PC-9 (cell line): ENCODE data around the gene OXSR1. TPM values are rescaled to one million over a fixed set of nuclear protein-coding genes. Genes with fewer than 3 reads are reported as not detected.

Source experiments
- BruUV-seq: library from RNA; stranded (reverse); fragments of 400-500 nt; replicated peaks from 2 replicates; lab custom pipeline; 2021; lab: Mats Ljungman, UMichigan
- CTCF ChIA-PET: fragments of 300-600 bp; sonication (Branson Sonifier 250); formaldehyde crosslinking; loops from one replicate; lab custom pipeline; 2022; ENCODE audit warnings: antibody characterized with exemption; lab: Charles Lee
- POLR2A ChIA-PET: fragments of 300-600 bp; sonication (Branson Sonifier 250); formaldehyde crosslinking; loops from one replicate; lab custom pipeline; 2022; ENCODE audit warnings: antibody characterized with exemption; ENCODE audit not compliant: unreplicated experiment; lab: Charles Lee
- DNase-seq, 2 experiments: peaks; one replicate each; pipeline versions ENCODE4 v3.0.0 to v3.0.0-alpha.2; 2015 to 2022; ENCODE audit warnings: mixed read lengths in 1 of 2
- H2AFZ ChIP-seq: fragments of 200-600 bp; sonication (generic); 2 replicates; pipeline ENCODE4 v1.8.1; 2017; ENCODE audit warnings: antibody characterized with exemption
- H3F3A ChIP-seq: fragments of 200-600 bp; sonication (generic); 2 replicates; pipeline ENCODE4 v1.8.1; 2017; ENCODE audit warnings: antibody characterized with exemption, mild to moderate bottlenecking, low read depth; ENCODE audit not compliant: insufficient read depth
- H3K27ac ChIP-seq: fragments of 200-600 bp; sonication (generic); 2 replicates; pipeline ENCODE4 v1.6.1; 2016; ENCODE audit warnings: mixed run types
- H3K27me3 ChIP-seq: fragments of 200-600 bp; sonication (generic); 2 replicates; pipeline ENCODE4 v1.6.1; 2016; ENCODE audit warnings: low read depth, mixed run types; ENCODE audit not compliant: insufficient read depth
- H3K36me3 ChIP-seq: fragments of 200-600 bp; sonication (generic); 2 replicates; pipeline ENCODE4 v1.6.1; 2016; ENCODE audit warnings: low read depth, mixed run types
- H3K4me1 ChIP-seq: fragments of 200-600 bp; sonication (generic); replicated peaks from 2 replicates; pipeline ENCODE4 v1.6.1; 2016; ENCODE audit warnings: mixed run types; ENCODE audit not compliant: insufficient read depth
- H3K4me2 ChIP-seq: fragments of 200-600 bp; sonication (generic); 2 replicates; pipeline ENCODE4 v1.6.1; 2017; ENCODE audit warnings: mixed run types
- H3K4me3 ChIP-seq: fragments of 200-600 bp; sonication (generic); 2 replicates; pipeline ENCODE4 v1.6.1; 2016; ENCODE audit warnings: mixed run types
- H3K79me2 ChIP-seq: fragments of 200-600 bp; sonication (generic); 2 replicates; pipeline ENCODE4 v1.6.1; 2017; ENCODE audit warnings: low read depth, mixed run types
- H3K9me2 ChIP-seq: fragments of 200-600 bp; sonication (generic); 2 replicates; pipeline ENCODE4 v1.8.1; 2017; ENCODE audit warnings: mild to moderate bottlenecking; ENCODE audit not compliant: insufficient read depth
- H3K9me3 ChIP-seq: fragments of 200-600 bp; sonication (generic); 2 replicates; pipeline ENCODE4 v1.8.1; 2016; ENCODE audit warnings: low read depth; ENCODE audit not compliant: insufficient read depth
- H4K20me1 ChIP-seq: fragments of 200-600 bp; sonication (generic); 2 replicates; pipeline ENCODE4 v1.8.1; 2017; ENCODE audit not compliant: insufficient read depth
- EZH2 ChIP-seq: fragments of 200-600 bp; sonication (generic); IDR thresholded peaks from 2 replicates; pipeline ENCODE4 v1.8.0; 2017; ENCODE audit warnings: antibody characterized with exemption, low read depth
- intact Hi-C: fragments of 100-400 bp; cut with micrococcal nuclease; formaldehyde crosslinking; loops from one replicate; pipeline ENCODE4 v1.10.0; 2022; ENCODE audit not compliant: unreplicated experiment
- total RNA-seq: library from RNA; stranded (reverse); gene quantifications from 2 replicates; pipeline ENCODE4 v1.2.3, GENCODE V29; 2021
- TF ChIP-seq, protein P1 (sequence below): fragments of 200-600 bp; sonication (generic); conservative IDR thresholded peaks from 2 replicates; pipeline ENCODE4 v1.6.1; 2017; ENCODE audit warnings: mixed run types, antibody characterized with exemption, mild to moderate bottlenecking, moderate library complexity

OXSR1 gene
- total RNA-seq, 1 experiment from 2014 or later = 54.3 TPM

DNA sequence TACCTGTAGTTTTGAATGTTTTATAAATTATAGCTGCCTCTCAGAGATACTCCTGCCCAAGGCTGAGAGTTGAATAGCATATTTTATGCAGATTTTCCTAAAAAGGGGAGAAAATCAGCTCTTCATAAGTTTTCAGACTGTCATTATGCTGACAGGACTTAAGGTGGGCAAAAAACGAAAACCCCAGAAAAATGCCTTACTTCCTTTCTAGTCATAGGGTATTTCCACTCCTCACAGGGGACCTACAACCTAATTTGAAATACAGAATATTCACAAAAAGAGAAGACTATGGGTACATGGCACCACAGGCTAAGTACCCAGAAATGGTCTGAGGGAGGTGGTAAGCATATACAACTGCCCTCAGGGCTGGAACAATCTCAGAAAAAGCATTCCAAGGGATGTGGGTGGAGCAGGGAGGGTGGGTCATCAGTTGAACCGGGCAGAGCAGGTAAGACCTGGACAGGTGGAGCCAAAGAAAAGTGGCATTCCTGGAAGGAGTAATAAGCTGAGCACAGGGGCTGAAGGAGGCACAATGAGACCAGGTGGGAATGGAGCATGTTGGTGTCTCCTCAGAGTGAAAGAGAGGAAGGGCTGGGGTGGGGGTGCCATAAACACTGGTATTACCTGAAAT, 10.6 kb upstream of the OXSR1 start:
- Histone ChIP-seq H3K9me3 (no peaks in the 10 kb centered on the region), H3K79me2 (no peaks in the 10 kb centered on the region), H3K36me3 (no peaks in the 10 kb centered on the region), H3K4me1 (peaks cover 73% of the 10 kb centered on the region), H3K4me3 (peak overlapping the region; percentile 3; the same call in 1 of the 2 replicates), H2AFZ (no peak overlapping the region), H3K9me2 (no peaks in the 10 kb centered on the region), H3F3A (peaks cover 48% of the 10 kb centered on the region), H3K4me2 (peak overlapping the region; percentile 71), H4K20me1 (no peaks in the 10 kb centered on the region), H3K27me3 (no peaks in the 10 kb centered on the region), H3K27ac (peak overlapping the region; percentile 92)
- POLR2A ChIA-PET = interaction anchor here (0.6 to 0.7 kb wide), 6 partner anchors 9 to 997 kb away, joined by 5 to 8 read pairs (median 6); partner anchors contain the start of genes ACAA1 and OXSR1
- intact Hi-C loops = loop anchor here (1.0 to 5.0 kb wide), 3 partner anchors 10 to 207 kb away; partner anchors contain the start of gene ACAA1
- DNase-seq = peak; percentile 78 to 86
- CTCF ChIA-PET = interaction anchor here (1.1 kb wide), 1 partner anchor 18 kb away, joined by 3 read pairs; the partner anchor contains the start of gene ACAA1
- TSS peak; percentile 67 for BruUV-seq
- TF ChIP-seq, protein P1, sequence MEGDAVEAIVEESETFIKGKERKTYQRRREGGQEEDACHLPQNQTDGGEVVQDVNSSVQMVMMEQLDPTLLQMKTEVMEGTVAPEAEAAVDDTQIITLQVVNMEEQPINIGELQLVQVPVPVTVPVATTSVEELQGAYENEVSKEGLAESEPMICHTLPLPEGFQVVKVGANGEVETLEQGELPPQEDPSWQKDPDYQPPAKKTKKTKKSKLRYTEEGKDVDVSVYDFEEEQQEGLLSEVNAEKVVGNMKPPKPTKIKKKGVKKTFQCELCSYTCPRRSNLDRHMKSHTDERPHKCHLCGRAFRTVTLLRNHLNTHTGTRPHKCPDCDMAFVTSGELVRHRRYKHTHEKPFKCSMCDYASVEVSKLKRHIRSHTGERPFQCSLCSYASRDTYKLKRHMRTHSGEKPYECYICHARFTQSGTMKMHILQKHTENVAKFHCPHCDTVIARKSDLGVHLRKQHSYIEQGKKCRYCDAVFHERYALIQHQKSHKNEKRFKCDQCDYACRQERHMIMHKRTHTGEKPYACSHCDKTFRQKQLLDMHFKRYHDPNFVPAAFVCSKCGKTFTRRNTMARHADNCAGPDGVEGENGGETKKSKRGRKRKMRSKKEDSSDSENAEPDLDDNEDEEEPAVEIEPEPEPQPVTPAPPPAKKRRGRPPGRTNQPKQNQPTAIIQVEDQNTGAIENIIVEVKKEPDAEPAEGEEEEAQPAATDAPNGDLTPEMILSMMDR = no peak
- TF ChIP-seq EZH2 = no peak

DNA sequence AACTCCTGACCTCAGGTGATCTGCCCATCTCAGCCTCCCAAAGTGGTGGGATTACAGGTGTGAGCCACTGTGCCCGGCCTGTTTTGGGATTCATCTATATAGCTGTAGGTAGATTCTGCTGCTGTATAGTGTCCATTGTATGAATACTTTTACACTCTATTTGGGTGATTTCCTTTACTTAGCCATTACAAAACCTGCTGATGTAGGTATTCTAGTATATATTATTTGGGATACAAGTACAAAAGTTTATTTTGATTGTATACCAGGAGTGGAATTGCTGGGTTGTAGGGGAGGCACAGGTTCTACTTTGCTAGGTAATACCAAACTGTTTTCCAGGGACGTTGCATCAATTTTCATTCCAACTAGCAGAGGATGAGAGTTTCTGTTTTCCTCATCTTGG, 9.5 kb upstream of the OXSR1 start:
- no TSS peak for BruUV-seq

DNA sequence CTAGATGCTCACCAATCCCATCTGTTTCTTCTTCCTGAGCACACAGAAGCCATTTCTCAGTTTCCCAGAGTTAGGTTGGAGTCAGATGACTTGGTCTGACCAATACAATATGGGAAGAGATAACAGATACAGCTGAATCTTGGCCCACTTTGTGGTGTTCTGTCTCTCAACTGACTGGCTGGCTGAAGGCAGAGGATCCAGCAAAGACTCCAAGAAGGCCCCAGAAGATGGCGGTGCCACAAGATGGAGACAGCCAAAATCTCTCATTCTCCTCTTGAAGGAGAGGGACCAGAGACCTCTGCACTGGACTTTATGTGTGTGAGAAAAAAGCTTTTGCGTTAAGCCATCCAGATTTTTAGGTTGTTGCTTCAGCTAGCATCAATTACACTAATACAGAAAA, 8.2 kb upstream of the OXSR1 start:
- TF ChIP-seq, protein P1 = no peak
- TF ChIP-seq EZH2 = no peak
- intact Hi-C loops = no loop called here
- Histone ChIP-seq H3K9me2 (no peaks in the 10 kb centered on the region), H3K36me3 (no peaks in the 10 kb centered on the region), H3F3A (peaks cover 37% of the 10 kb centered on the region), H3K79me2 (no peaks in the 10 kb centered on the region), H3K4me1 (peaks cover 58% of the 10 kb centered on the region), H3K4me3 (no peak overlapping the region), H3K9me3 (no peaks in the 10 kb centered on the region), H4K20me1 (no peaks in the 10 kb centered on the region), H3K27ac (peak overlapping the region; percentile 32; the same call in 1 of the 2 replicates), H2AFZ (no peak overlapping the region), H3K4me2 (peak overlapping the region; percentile 19), H3K27me3 (no peaks in the 10 kb centered on the region)
- ChIA-PET CTCF (no interaction called here), POLR2A (interaction anchor here (0.5 to 0.7 kb wide), 3 partner anchors 20 to 212 kb away, joined by 4 to 9 read pairs (median 4); partner anchors contain the start of gene ACAA1)
- no TSS peak for BruUV-seq
- no peak for DNase-seq

More for the DNA sequence above, 9.5 kb upstream of the OXSR1 start:
- CTCF ChIA-PET = no interaction called here
- no peaks in the 10 kb centered on the region for H3K79me2 ChIP-seq
- DNase-seq = no peak
- no peak overlapping the region for H3K4me2 ChIP-seq
- H3F3A ChIP-seq = peaks cover 47% of the 10 kb centered on the region
- no peaks in the 10 kb centered on the region for H3K9me2 ChIP-seq
- TF ChIP-seq EZH2 = no peak
- TF ChIP-seq, protein P1 = no peak
- H3K27me3 ChIP-seq = no peaks in the 10 kb centered on the region
- peaks cover 71% of the 10 kb centered on the region for H3K4me1 ChIP-seq
- intact Hi-C loops = no loop called here
- no peaks in the 10 kb centered on the region for H4K20me1 ChIP-seq
- POLR2A ChIA-PET = no interaction called here
- no peak overlapping the region for H2AFZ ChIP-seq
- H3K9me3 ChIP-seq = no peaks in the 10 kb centered on the region
- H3K36me3 ChIP-seq = no peaks in the 10 kb centered on the region
- H3K27ac ChIP-seq = 0 out of 2 replicates have a peak overlapping the region, but pooled peaks have one; percentile 92
- H3K4me3 ChIP-seq = no peak overlapping the region
